GM12878 (cell line): Measurements from ENCODE around the gene RAP1GDS1. TPM values are rescaled to one million over a fixed set of nuclear protein-coding genes. Genes with fewer than 3 reads are reported as not detected.

ENCODE experiments used
- ATAC-seq: fragments of 200-7000 bp; cut with Tn5 transposase; 3 replicates; pipeline ENCODE4 v1.9.1; 2020; ENCODE audit warnings: mild to moderate bottlenecking, moderate library complexity
- BruUV-seq: library from RNA; stranded (reverse); fragments of 400-500 nt; replicated peaks from 2 replicates; lab custom pipeline; 2021; lab: Mats Ljungman, UMichigan
- CTCF ChIA-PET: fragments of 300-600 bp; sonication (Branson Sonifier 250); formaldehyde crosslinking; extraction: SDS; loops from one replicate; lab custom pipeline; 2021; ENCODE audit warnings: inconsistent platforms; lab: Yijun Ruan, JAX
- POLR2A ChIA-PET: fragments of 350-600 bp; formaldehyde crosslinking; extraction: SDS; loops from one replicate; lab custom pipeline; 2021; ENCODE audit warnings: inconsistent platforms; lab: Charles Lee
- RAD21 ChIA-PET: fragments of 300-600 bp; sonication (Branson Sonifier 250); formaldehyde crosslinking; loops from one replicate; lab custom pipeline; 2023; ENCODE audit warnings: antibody characterized with exemption; ENCODE audit not compliant: unreplicated experiment; lab: Charles Lee
- SMC1A ChIA-PET: fragments of 300-600 bp; sonication (Branson Sonifier 250); formaldehyde crosslinking; loops from one replicate; lab custom pipeline; 2023; ENCODE audit not compliant: unreplicated experiment, uncharacterized antibody; lab: Charles Lee
- DNase-seq: peaks from one replicate; pipeline ENCODE4 v3.0.0-alpha.2; 2011; ENCODE audit warnings: low read depth, low spot score
- FAIRE-seq: peaks from 3 replicates; lab custom pipeline; 2011; peaks lifted over from hg19 to GRCh38; lab: Jason Lieb, UNC
- H2AFZ ChIP-seq: 2 replicates; pipeline ENCODE4 v1.6.0; 2011; ENCODE audit warnings: low read depth, low read length, control low read depth; ENCODE audit not compliant: control insufficient read depth
- H3K27ac ChIP-seq: 2 replicates; pipeline ENCODE4 v1.5.1; 2011; ENCODE audit warnings: control low read depth; ENCODE audit not compliant: control insufficient read depth, insufficient read depth
- H3K27me3 ChIP-seq, 2 experiments: replicated peaks in 1 of 2; 2 replicates each; pipeline versions ENCODE4 v1.6.0 to v1.6.1; 2011; ENCODE audit warnings: low read length in 1 of 2; ENCODE audit not compliant: control insufficient read depth in 2 of 2, insufficient read depth in 2 of 2
- H3K36me3 ChIP-seq, 2 experiments: 2 replicates each; pipeline ENCODE4 v1.5.1; 2011; ENCODE audit warnings: low read length in 1 of 2; ENCODE audit not compliant: control insufficient read depth in 2 of 2, insufficient read depth in 2 of 2
- H3K4me1 ChIP-seq: 2 replicates; pipeline ENCODE4 v1.6.1; 2011; ENCODE audit warnings: mild to moderate bottlenecking, low read length, moderate library complexity, mixed read lengths; ENCODE audit not compliant: control insufficient read depth, insufficient read depth
- H3K4me2 ChIP-seq: 2 replicates; pipeline ENCODE4 v1.6.0; 2011; ENCODE audit warnings: control low read depth; ENCODE audit not compliant: control insufficient read depth, insufficient read depth
- H3K4me3 ChIP-seq: fragments of 200-600 bp; sonication (generic); 2 replicates; pipeline ENCODE4 v1.5.1; 2016
- H3K79me2 ChIP-seq: 2 replicates; pipeline ENCODE4 v1.6.0; 2011; ENCODE audit warnings: low read length; ENCODE audit not compliant: control insufficient read depth, insufficient read depth
- H3K9ac ChIP-seq: 2 replicates; pipeline ENCODE4 v1.8.0; 2011; ENCODE audit warnings: low read length, control low read depth, mixed read lengths; ENCODE audit not compliant: control insufficient read depth, insufficient read depth
- H3K9me3 ChIP-seq: replicated peaks from 3 replicates; pipeline ENCODE4 v1.5.1; 2011; ENCODE audit warnings: mild to moderate bottlenecking, low read length; ENCODE audit not compliant: control insufficient read depth, insufficient read depth
- H4K20me1 ChIP-seq: 2 replicates; pipeline ENCODE4 v1.6.0; 2011; ENCODE audit not compliant: control insufficient read depth, insufficient read depth
- BRCA1 ChIP-seq: IDR thresholded peaks from 2 replicates; pipeline ENCODE4 v1.6.1; 2011; ENCODE audit warnings: low read depth, low read length, improper control_type of control experiment
- CBFB ChIP-seq: IDR thresholded peaks from 2 replicates; pipeline ENCODE4 v1.6.1; 2016; ENCODE audit warnings: antibody characterized with exemption, low read depth
- CREB1 ChIP-seq: IDR thresholded peaks from 2 replicates; pipeline ENCODE4 v1.6.1; 2012; ENCODE audit warnings: low read depth, mild to moderate bottlenecking, inconsistent platforms
- ESRRA ChIP-seq: IDR thresholded peaks from 2 replicates; pipeline ENCODE4 v1.6.1; 2012; ENCODE audit warnings: mild to moderate bottlenecking, low read length, improper control_type of control experiment
- KAT2A ChIP-seq: conservative IDR thresholded peaks from 2 replicates; pipeline ENCODE4 v1.6.1; 2011; ENCODE audit warnings: low read depth, low read length; ENCODE audit not compliant: control insufficient read depth
- NBN ChIP-seq: fragments of 450-650 bp; IDR thresholded peaks from 2 replicates; pipeline ENCODE4 v1.6.1; 2016
- NKRF ChIP-seq: fragments of 450-650 bp; conservative IDR thresholded peaks from 2 replicates; pipeline ENCODE4 v1.6.1; 2017; ENCODE audit warnings: mild to moderate bottlenecking, moderate library complexity
- NR2C2 ChIP-seq: IDR thresholded peaks from 2 replicates; pipeline ENCODE4 v1.6.1; 2011; ENCODE audit warnings: borderline replicate concordance, low read depth; ENCODE audit not compliant: control insufficient read depth, insufficient read length
- RFX5 ChIP-seq: IDR thresholded peaks from 2 replicates; pipeline ENCODE4 v1.6.1; 2011; ENCODE audit warnings: low read depth, low read length, improper control_type of control experiment
- SMAD5 ChIP-seq: IDR thresholded peaks from 2 replicates; pipeline ENCODE4 v1.6.1; 2016; ENCODE audit warnings: antibody characterized with exemption, low read depth
- SP1 ChIP-seq: IDR thresholded peaks from one replicate; pipeline ENCODE4 v1.6.1; 2011; ENCODE audit warnings: low read depth, low read length
- SRF ChIP-seq, 2 experiments: IDR thresholded peaks; 2 replicates each; pipeline ENCODE4 v1.6.1; 2011; ENCODE audit warnings: low read depth in 2 of 2, low read length in 2 of 2, mild to moderate bottlenecking in 1 of 2, moderate library complexity in 1 of 2
- SUZ12 ChIP-seq: fragments of 200-600 bp; sonication (generic); IDR thresholded peaks from one replicate; pipeline ENCODE4 v1.6.1; 2018; ENCODE audit warnings: antibody characterized with exemption, mild to moderate bottlenecking; ENCODE audit not compliant: unreplicated experiment
- TCF3 ChIP-seq: IDR thresholded peaks from 2 replicates; pipeline ENCODE4 v1.6.1; 2012; ENCODE audit warnings: low read depth, mild to moderate bottlenecking, low read length, borderline replicate concordance; ENCODE audit not compliant: insufficient read depth
- ZBED1 ChIP-seq: IDR thresholded peaks from 2 replicates; pipeline ENCODE4 v1.6.1; 2016; ENCODE audit warnings: borderline replicate concordance
- ZNF207 ChIP-seq: fragments of 450-650 bp; IDR thresholded peaks from 2 replicates; pipeline ENCODE4 v1.6.1; 2014; ENCODE audit warnings: antibody characterized with exemption, mild to moderate bottlenecking, borderline replicate concordance
- ZNF274 ChIP-seq: IDR thresholded peaks from one replicate; pipeline ENCODE4 v1.8.0; 2011; ENCODE audit not compliant: insufficient read length, insufficient read depth
- ZSCAN29 ChIP-seq: fragments of 450-650 bp; IDR thresholded peaks from 2 replicates; pipeline ENCODE4 v1.6.1; 2017; ENCODE audit warnings: mild to moderate bottlenecking, moderate library complexity
- WGBS: methylation state at CpG from one replicate; pipeline ENCODE4 v1.1.6; 2016; ENCODE audit warnings: low lambda C conversion rate; ENCODE audit not compliant: insufficient replicate concordance, insufficient coverage; ENCODE audit errors: missing lambda C conversion rate; 5-methylcytosine and 5-hydroxymethylcytosine counted together
- in situ Hi-C: fragments of 300-500 bp; cut with MboI; formaldehyde crosslinking; loops from 9 replicates; pipeline ENCODE4 v1.14.3; 2018; ENCODE audit warnings: mixed read lengths
- intact Hi-C: fragments of 100-400 bp; cut with micrococcal nuclease; formaldehyde crosslinking; loops from one replicate; pipeline ENCODE4 v1.14.2; 2022; ENCODE audit not compliant: unreplicated experiment
- polyA plus RNA-seq, 11 experiments: library from polyadenylated mRNA; depleted of rRNA in 4 of 11; unstranded in 6 of 11; stranded (reverse) in 5 of 11; fragments of >200 nt; fragmentation: Nextera tagmentation in 4 of 11; fragmentation: Illumina TruSeq in 1 of 11; extraction: Ambion mirVana in 4 of 11; extraction: Trizol in 1 of 11; gene quantifications; 1 replicate in 1 of 11; 2 replicates in 10 of 11; pipeline versions ENCODE4 v1.2.1 to v1.2.3, GENCODE V29; 2011 to 2016; ENCODE audit warnings: inconsistent platforms in 2 of 11, missing spikeins in 2 of 11, low read depth in 1 of 11
- total RNA-seq, 4 experiments: library from RNA; depleted of rRNA in 3 of 4; stranded (reverse); fragments of >200 nt in 3 of 4; fragmentation: Illumina TruSeq in 1 of 4; extraction: Trizol in 1 of 4; gene quantifications; 2 replicates each; pipeline versions ENCODE4 v1.2.1 to v1.2.3, GENCODE V29; 2013 to 2021
- TF ChIP-seq, protein P1 (sequence below): fragments of 450-650 bp; formaldehyde crosslinking; IDR thresholded peaks from 2 replicates; pipeline ENCODE4 v1.4.0; 2020; ENCODE audit warnings: mild to moderate bottlenecking, moderate library complexity

RAP1GDS1 gene
- total and polyA plus RNA-seq, 10 of the 15 experiments (the other 5 are each of a cell fraction or from before 2014, with no cell fraction given), result 12.0 to 30.5 (median 20.7) TPM

GRCh38 chr4:98467627-98468072 is 206.5 kb downstream of the RAP1GDS1 start (continued):
- TF ChIP-seq NKRF (no peak), SUZ12 (no peak), ZBED1 (no peak), ZNF207 (no peak), BRCA1 (no peak), SRF (IDR thresholded peaks at IDR 0.05; ENCODE audit: low read depth in 2 of 2, low read length in 2 of 2) (no peak), RFX5 (no peak), KAT2A (no peak), NBN (no peak), ZNF274 (no peak), ESRRA (no peak), NR2C2 (no peak)

- Histone ChIP-seq H2AFZ (no peak overlapping the region), H3K4me1 (no peaks in the 10 kb centered on the region)
- no peak for FAIRE-seq
- TF ChIP-seq ZSCAN29 (no peak), CREB1 (no peak), SP1 (no peak), TCF3 (no peak), SMAD5 (no peak), CBFB (no peak)
- TF ChIP-seq, protein P1, sequence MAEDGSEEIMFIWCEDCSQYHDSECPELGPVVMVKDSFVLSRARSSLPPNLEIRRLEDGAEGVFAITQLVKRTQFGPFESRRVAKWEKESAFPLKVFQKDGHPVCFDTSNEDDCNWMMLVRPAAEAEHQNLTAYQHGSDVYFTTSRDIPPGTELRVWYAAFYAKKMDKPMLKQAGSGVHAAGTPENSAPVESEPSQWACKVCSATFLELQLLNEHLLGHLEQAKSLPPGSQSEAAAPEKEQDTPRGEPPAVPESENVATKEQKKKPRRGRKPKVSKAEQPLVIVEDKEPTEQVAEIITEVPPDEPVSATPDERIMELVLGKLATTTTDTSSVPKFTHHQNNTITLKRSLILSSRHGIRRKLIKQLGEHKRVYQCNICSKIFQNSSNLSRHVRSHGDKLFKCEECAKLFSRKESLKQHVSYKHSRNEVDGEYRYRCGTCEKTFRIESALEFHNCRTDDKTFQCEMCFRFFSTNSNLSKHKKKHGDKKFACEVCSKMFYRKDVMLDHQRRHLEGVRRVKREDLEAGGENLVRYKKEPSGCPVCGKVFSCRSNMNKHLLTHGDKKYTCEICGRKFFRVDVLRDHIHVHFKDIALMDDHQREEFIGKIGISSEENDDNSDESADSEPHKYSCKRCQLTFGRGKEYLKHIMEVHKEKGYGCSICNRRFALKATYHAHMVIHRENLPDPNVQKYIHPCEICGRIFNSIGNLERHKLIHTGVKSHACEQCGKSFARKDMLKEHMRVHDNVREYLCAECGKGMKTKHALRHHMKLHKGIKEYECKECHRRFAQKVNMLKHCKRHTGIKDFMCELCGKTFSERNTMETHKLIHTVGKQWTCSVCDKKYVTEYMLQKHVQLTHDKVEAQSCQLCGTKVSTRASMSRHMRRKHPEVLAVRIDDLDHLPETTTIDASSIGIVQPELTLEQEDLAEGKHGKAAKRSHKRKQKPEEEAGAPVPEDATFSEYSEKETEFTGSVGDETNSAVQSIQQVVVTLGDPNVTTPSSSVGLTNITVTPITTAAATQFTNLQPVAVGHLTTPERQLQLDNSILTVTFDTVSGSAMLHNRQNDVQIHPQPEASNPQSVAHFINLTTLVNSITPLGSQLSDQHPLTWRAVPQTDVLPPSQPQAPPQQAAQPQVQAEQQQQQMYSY, result no peak
Observed at GRCh38 chr4:98468709-98469108, 207.5 kb downstream of the RAP1GDS1 start.

More at GRCh38 chr4:98468709-98469108, 207.5 kb downstream of the RAP1GDS1 start:
- ATAC-seq, result no peak
- RAD21 ChIA-PET, result interaction anchor here (1.0 to 2.6 kb wide), 15 partner anchors 10 to 937 kb away, joined by 3 to 17 read pairs (median 5); partner anchors contain the start of gene METAP1
- WGBS, result 48% methylated on average over 6 of the region's 6 CpGs
- in situ Hi-C loops, result loop anchor here (25.0 kb wide), 1 partner anchor 944 kb away; no protein-coding TSS in a partner anchor
- no TSS peak for BruUV-seq
- no peaks in the 10 kb centered on the region for H3K9me3 ChIP-seq
- SMC1A ChIA-PET, result interaction anchor here (0.5 to 3.4 kb wide), 14 partner anchors 10 to 936 kb away, joined by 3 to 37 read pairs (median 5); no protein-coding TSS in a partner anchor
- H3K4me2 ChIP-seq, result no peak overlapping the region
- H4K20me1 ChIP-seq, result no peaks in the 10 kb centered on the region
- POLR2A ChIA-PET, result interaction anchor here (1.2 kb wide), 1 partner anchor 15 kb away, joined by 3 read pairs; no protein-coding TSS in a partner anchor
- H3K27ac ChIP-seq, result no peak overlapping the region
- intact Hi-C loops, result loop anchor here (5.0 kb wide), 2 partner anchors 316 to 359 kb away; no protein-coding TSS in a partner anchor
- peaks cover 0 to 2% of the 10 kb centered on the region in 2 experiments; a peak in 1 of 4 replicates for H3K27me3 ChIP-seq
- no peak for DNase-seq
- H3K36me3 ChIP-seq, result no peaks in the 10 kb centered on the region
- no peak overlapping the region for H3K9ac ChIP-seq
- CTCF ChIA-PET, result interaction anchor here (0.7 to 3.3 kb wide), 30 partner anchors 7 to 994 kb away, joined by 3 to 25 read pairs (median 7); partner anchors contain the start of gene METAP1
- H3K4me3 ChIP-seq, result no peak overlapping the region
- H3K79me2 ChIP-seq, result no peaks in the 10 kb centered on the region
